Keratinocyte (primary cell): ENCODE results near the gene C8G. TPM values are rescaled to one million over a fixed set of nuclear protein-coding genes. Genes with fewer than 3 reads are reported as not detected.

Experiments used
- DNase-seq: peaks from one replicate; pipeline ENCODE4 v3.0.0-alpha.2; 2011; ENCODE audit warnings: low read depth, missing footprints, low spot score
- FAIRE-seq: peaks from 2 replicates; lab custom pipeline; 2011; peaks lifted over from hg19 to GRCh38; lab: Jason Lieb, UNC
- H2AFZ ChIP-seq: 2 replicates; pipeline ENCODE4 v1.6.0; 2012; ENCODE audit warnings: low read length, control low read depth, inconsistent platforms; ENCODE audit not compliant: control insufficient read depth
- H3K27ac ChIP-seq: 2 replicates; pipeline ENCODE4 v1.5.1; 2011; ENCODE audit warnings: low read length; ENCODE audit not compliant: control insufficient read depth, insufficient read depth
- H3K27me3 ChIP-seq: 3 replicates; pipeline ENCODE4 v1.6.0; 2011; ENCODE audit warnings: low read length; ENCODE audit not compliant: control insufficient read depth, insufficient read depth; ENCODE audit errors: extremely low read depth
- H3K36me3 ChIP-seq, 2 experiments: 2 replicates in 1 of 2; 3 replicates in 1 of 2; pipeline ENCODE4 v1.5.1; 2011; ENCODE audit warnings: low read length in 2 of 2, mild to moderate bottlenecking in 1 of 2; ENCODE audit not compliant: control insufficient read depth in 2 of 2, insufficient read depth in 2 of 2; ENCODE audit errors: extremely low read depth in 1 of 2
- H3K4me1 ChIP-seq: 3 replicates; pipeline ENCODE4 v1.5.1; 2011; ENCODE audit warnings: low read length; ENCODE audit not compliant: control insufficient read depth, insufficient read depth; ENCODE audit errors: extremely low read depth
- H3K4me2 ChIP-seq: 3 replicates; pipeline ENCODE4 v1.6.0; 2011; ENCODE audit warnings: low read depth, low read length; ENCODE audit not compliant: control insufficient read depth, insufficient read depth; ENCODE audit errors: extremely low read depth
- H3K4me3 ChIP-seq, 3 experiments: fragments of 200-600 bp in 1 of 3; sonication (generic) in 1 of 3; 2 replicates in 2 of 3; 3 replicates in 1 of 3; pipeline ENCODE4 v1.5.1; 2011 to 2016; ENCODE audit warnings: low read length in 3 of 3, mild to moderate bottlenecking in 3 of 3, control low read depth in 2 of 3, inconsistent platforms in 1 of 3, low read depth in 1 of 3, mixed read lengths in 1 of 3, mixed run types in 1 of 3, moderate library complexity in 1 of 3; ENCODE audit not compliant: control insufficient read depth in 2 of 3, insufficient read depth in 2 of 3; ENCODE audit errors: extremely low read depth in 1 of 3
- H3K79me2 ChIP-seq: 2 replicates; pipeline ENCODE4 v1.6.0; 2012; ENCODE audit warnings: low read length; ENCODE audit not compliant: control insufficient read depth, insufficient read depth
- H3K9ac ChIP-seq: 3 replicates; pipeline ENCODE4 v1.6.0; 2011; ENCODE audit warnings: low read length; ENCODE audit not compliant: control insufficient read depth, insufficient read depth; ENCODE audit errors: extremely low read depth
- H3K9me1 ChIP-seq: 3 replicates; pipeline ENCODE4 v1.6.0; 2011; ENCODE audit warnings: low read length; ENCODE audit not compliant: control insufficient read depth, insufficient read depth; ENCODE audit errors: extremely low read depth
- H3K9me3 ChIP-seq: 2 replicates; pipeline ENCODE4 v1.5.1; 2012; ENCODE audit warnings: low read depth, low read length; ENCODE audit not compliant: control insufficient read depth
- H4K20me1 ChIP-seq: 3 replicates; pipeline ENCODE4 v1.6.0; 2011; ENCODE audit warnings: low read length; ENCODE audit not compliant: control insufficient read depth, insufficient read depth; ENCODE audit errors: extremely low read depth
- CTCF ChIP-seq, 3 experiments: IDR thresholded peaks in 1 of 3; conservative IDR thresholded peaks in 1 of 3; optimal IDR thresholded peaks in 1 of 3; 2 replicates in 2 of 3; 3 replicates in 1 of 3; pipeline versions ENCODE3 to v1.5.1; 2011; ENCODE audit warnings: low read length in 3 of 3, mild to moderate bottlenecking in 3 of 3, moderate library complexity in 2 of 3, control low read depth in 1 of 3, inconsistent platforms in 1 of 3; ENCODE audit not compliant: insufficient read depth in 2 of 3; ENCODE audit errors: extremely low read depth in 1 of 3
- EZH2 ChIP-seq: IDR thresholded peaks from one replicate; pipeline ENCODE4 v1.6.1; 2012; ENCODE audit warnings: inconsistent platforms, mild to moderate bottlenecking, low read length, moderate library complexity
- dilution Hi-C: fragments of 300-500 bp; cut with MboI; formaldehyde crosslinking; loops from one replicate; pipeline ENCODE4 v1.7.0; 2020; ENCODE audit warnings: low sequenced_read_pairs; ENCODE audit not compliant: extremely low pct_ligation_motif_present
- polyA plus RNA-seq, 5 experiments: library from polyadenylated mRNA; depleted of rRNA in 3 of 5; stranded (reverse) in 3 of 5; stranded (forward) in 1 of 5; unstranded in 1 of 5; fragments of >200 nt; gene quantifications; 1 replicate in 1 of 5; 2 replicates in 3 of 5; 3 replicates in 1 of 5; pipeline versions ENCODE4 v1.2.1 to v1.2.3, GENCODE V29; 2011 to 2012; ENCODE audit warnings: missing spikeins in 2 of 5, low read depth in 1 of 5, low replicate concordance in 1 of 5

The C8G gene
- polyA plus RNA-seq, 1 donor (not counting 4 experiments of a cell fraction or from before 2014, with no cell fraction given): 0.24 TPM

DNA sequence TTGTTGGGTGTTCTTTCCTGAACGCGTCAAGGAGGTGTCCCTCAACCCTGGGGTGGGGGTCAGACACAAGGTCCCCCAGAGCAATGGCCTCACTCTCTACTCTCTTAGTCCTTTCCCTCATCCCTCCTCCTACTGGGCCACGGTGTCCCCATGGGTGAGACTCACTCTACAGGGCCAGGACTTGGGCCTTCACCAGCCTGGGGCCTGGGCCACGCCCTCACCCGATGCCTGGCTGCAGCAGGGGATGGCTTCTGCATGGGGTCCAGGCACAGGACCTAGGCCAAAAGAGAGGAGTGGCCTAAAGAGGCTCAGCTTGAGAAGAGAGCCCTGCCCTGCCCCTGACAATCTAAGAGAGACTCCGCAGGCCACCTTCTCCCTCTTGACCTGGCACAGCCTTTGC is 12.9 kb downstream of the C8G start:
- H3K27ac ChIP-seq: no peak overlapping the region
- no peaks in the 10 kb centered on the region for H3K36me3 ChIP-seq
- H3K9me3 ChIP-seq: no peaks in the 10 kb centered on the region
- no peak overlapping the region for H3K4me3 ChIP-seq
- DNase-seq (no peak), FAIRE-seq (no peak)
- no peak overlapping the region for H3K9ac ChIP-seq
- H3K4me2 ChIP-seq: no peak overlapping the region
- no peaks in the 10 kb centered on the region for H4K20me1 ChIP-seq
- TF ChIP-seq CTCF (optimal IDR thresholded peaks at IDR 0.05 in 1 of 3, IDR thresholded peaks at IDR 0.05 in 1 of 3, conservative IDR thresholded peaks at IDR 0.05 in 1 of 3; ENCODE audit: extremely low read depth in 1 of 3, insufficient read depth in 2 of 3, low read length in 3 of 3) (no peak), EZH2 (no peak)
- dilution Hi-C loops: no loop called here
- peaks cover 5% of the 10 kb centered on the region for H3K27me3 ChIP-seq
- H3K4me1 ChIP-seq: no peaks in the 10 kb centered on the region
- no peak overlapping the region for H2AFZ ChIP-seq
- no peaks in the 10 kb centered on the region for H3K9me1 ChIP-seq
- H3K79me2 ChIP-seq: no peaks in the 10 kb centered on the region

- DNase-seq (no peak), FAIRE-seq (no peak)
- Histone ChIP-seq H3K36me3 (no peaks in the 10 kb centered on the region), H3K27ac (no peak overlapping the region), H3K9ac (no peak overlapping the region), H3K27me3 (peaks cover 5% of the 10 kb centered on the region), H3K79me2 (no peaks in the 10 kb centered on the region), H4K20me1 (no peaks in the 10 kb centered on the region), H3K4me2 (no peak overlapping the region), H3K9me1 (no peaks in the 10 kb centered on the region), H3K9me3 (no peaks in the 10 kb centered on the region), H3K4me3 (no peak overlapping the region), H2AFZ (no peak overlapping the region), H3K4me1 (no peaks in the 10 kb centered on the region)
- TF ChIP-seq CTCF (optimal IDR thresholded peaks at IDR 0.05 in 1 of 3, IDR thresholded peaks at IDR 0.05 in 1 of 3, conservative IDR thresholded peaks at IDR 0.05 in 1 of 3; ENCODE audit: extremely low read depth in 1 of 3, insufficient read depth in 2 of 3, low read length in 3 of 3) (no peak), EZH2 (no peak)
- dilution Hi-C loops: no loop called here
These were observed 13.4 kb downstream of the C8G start for GRCh38 chr9:136958473-136958872.
